Dermis microvascular lymphatic vessel endothelial cell (primary cell): ENCODE results near the gene NUMB. TPM values are rescaled to one million over a fixed set of nuclear protein-coding genes. Genes with fewer than 3 reads are reported as not detected.
A peak's percentile ranks its signal among the peaks of the same experiment; 100 is the strongest.

Experiments used
- DNase-seq, 2 donors: peaks; one replicate each; pipeline versions ENCODE4 v3.0.0 to v3.0.0-alpha.2; 2010; ENCODE audit warnings: low read depth in 2 of 2
- total RNA-seq: library from RNA; depleted of rRNA; stranded (reverse); fragments of >200 nt; gene quantifications from 2 replicates; pipeline ENCODE4 v1.2.1, GENCODE V29; 2014

NUMB gene
- total RNA-seq: 53.1 and 72.8 TPM in 2 replicates

DNA sequence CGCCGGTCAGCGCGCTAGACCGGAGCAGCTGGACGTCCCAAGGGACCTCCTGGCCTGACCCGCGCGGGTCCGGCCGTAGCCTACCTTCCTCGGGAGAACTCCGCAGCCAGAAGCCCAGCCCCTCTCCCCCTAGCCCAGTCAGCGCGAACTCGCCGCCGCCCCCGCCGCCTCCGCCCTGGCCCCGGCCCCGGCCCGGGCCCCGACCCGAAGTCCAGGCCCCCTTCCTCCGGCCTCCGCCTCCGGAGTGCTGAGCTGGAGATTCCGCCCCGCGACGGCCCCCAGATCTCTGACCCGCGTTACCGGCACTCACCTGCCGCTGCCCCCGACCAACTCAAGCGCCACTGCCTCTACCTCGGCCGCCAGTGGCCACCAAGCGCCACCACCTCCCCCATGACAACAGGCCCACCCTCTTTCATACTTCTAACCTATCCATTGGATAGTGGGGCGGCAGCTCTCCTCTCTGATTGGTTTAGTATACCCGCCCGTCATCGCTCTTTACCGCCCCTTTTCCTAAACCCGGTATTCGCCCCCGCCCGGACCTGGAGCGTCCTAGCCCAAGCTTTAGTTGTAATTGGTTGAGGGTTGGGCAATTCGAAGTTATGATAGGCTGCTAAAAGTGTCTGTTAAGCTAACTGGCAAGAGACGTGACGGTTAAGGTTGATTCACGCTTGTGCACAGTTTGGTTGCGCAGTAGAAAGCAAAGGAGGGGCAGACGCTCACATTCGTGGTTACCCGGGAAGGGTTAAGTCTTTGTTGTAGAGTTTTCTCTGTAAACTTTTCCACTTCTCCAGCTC lies at the start of gene NUMB:
Gene NUMB, minus strand, starts transcription at position 364 of the 794 bp plus-strand sequence. CDS start 102,795 bp downstream, outside the sequence.
- peak; percentile 100 for DNase-seq

DNA sequence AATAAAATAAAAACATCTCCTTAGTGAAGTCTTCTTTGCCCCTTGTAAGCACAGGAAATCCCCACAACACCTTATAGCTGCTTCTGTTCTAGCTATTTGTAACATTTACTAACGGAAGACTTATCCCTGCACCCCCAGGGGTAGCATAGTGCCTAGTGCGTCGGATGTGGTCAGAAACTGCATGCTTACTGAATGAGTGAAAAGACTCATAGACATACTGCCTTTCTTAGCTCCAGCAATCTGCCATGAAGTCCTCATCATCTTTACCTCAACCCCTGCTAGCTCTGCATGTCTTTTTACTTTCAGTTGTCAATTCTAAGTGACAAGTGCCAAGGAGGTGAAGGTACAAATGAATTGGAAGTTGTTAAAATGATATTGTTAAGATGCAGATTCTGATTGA lies 45.3 kb upstream of the NUMB start:
- DNase-seq: no peak

DNA sequence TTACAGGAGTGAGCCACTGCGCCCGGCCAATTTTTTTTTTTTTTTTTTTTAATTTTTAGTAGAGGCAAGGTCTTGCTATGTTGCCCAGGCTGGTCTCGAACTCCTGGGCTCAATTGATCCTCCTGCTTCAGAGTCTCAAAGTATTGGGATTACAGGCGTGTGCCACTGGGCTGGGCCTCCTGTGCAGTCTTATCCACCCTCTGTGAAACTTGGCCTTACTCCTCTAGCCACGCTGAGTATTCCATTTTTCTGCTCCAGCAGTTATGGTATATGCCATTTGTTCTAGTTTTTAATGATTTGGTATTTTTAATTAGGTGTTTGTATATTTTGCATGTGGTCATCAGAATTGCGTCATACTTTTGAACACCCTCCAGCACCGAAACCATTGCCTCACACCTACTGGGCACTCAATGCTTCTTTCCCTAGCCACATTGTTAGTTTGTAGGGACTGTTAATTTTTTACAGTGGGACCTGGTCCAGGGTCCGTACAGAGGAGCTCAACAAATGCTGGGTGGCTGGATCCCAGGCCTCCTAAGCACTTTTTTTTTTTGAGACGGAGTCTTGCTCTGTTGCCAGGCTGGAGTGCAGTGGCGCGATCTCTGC lies 43.8 kb upstream of the NUMB start:
- DNase-seq: no peak

DNA sequence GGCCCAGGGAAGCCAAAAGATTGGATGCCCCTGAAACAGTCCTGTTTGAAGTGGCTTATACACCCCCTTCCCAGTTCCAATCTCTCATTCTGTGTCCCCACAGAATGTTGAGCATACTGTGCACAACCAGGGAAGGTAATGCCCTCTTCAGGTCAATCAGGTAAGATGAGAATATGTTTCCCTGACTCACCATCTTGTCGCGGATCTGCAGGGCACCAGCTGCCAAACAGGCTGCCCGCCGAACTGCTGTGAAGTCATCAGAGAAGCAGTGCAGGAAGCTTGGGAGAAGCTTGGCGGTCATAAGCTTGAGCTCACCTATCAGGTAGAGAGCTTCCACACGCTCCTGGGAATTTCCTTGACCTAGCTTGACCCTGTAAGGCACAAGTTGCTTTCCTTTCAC lies 42.0 kb upstream of the NUMB start:
- DNase-seq: no peak

DNA sequence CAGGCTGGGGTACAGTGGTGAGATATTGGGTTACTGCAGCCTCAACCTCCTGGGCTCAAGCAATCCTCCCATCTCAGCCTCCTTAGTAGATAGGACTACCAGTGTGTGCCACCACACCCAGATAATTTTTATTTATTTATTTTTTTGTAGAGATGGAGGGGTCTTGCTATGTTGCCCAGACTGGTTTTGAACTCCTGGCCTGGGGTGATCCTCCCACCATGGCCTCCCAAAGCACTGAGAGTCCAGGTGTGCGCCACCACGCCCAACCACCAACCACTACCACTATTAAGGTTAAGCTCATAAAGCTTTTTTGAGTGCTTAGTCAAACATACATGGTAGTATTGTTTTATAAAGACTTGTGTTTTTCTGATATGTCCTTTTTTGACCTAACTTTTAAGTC lies 36.2 kb upstream of the NUMB start:
- DNase-seq: no peak

DNA sequence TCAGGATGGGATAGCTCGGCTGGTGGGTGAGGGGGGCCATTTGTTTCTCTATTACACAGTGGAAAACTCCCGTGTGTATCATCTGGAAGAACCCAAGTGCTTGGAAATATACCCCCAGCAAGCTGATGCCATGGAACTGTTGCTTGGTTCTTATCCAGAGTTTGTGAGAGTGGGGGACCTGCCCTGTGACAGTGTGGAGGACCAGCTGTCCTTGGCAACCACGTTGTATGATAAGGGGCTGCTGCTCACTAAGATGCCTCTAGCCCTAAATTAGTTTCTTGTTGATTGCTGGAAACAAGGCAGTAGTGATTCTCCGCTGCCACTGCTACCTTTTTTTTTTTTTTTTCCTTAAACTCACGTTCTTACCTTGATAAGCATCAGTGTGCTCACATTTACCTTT lies 34.3 kb upstream of the NUMB start:
- no peak for DNase-seq

DNA sequence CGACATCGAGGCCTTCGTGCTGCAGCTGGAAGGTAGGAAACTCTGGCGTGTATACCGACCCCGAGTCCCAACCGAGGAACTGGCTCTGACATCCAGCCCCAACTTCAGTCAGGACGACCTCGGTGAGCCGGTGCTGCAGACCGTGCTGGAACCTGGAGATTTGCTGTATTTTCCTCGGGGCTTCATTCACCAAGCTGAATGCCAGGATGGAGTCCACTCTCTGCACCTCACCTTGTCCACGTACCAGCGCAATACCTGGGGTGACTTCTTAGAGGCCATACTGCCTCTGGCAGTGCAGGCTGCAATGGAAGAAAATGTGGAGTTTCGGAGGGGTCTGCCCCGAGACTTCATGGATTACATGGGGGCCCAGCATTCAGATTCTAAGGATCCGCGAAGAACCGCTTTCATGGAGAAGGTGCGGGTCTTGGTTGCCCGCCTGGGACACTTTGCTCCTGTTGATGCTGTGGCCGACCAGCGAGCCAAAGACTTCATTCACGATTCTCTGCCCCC lies 33.8 kb upstream of the NUMB start:
- no peak for DNase-seq

DNA sequence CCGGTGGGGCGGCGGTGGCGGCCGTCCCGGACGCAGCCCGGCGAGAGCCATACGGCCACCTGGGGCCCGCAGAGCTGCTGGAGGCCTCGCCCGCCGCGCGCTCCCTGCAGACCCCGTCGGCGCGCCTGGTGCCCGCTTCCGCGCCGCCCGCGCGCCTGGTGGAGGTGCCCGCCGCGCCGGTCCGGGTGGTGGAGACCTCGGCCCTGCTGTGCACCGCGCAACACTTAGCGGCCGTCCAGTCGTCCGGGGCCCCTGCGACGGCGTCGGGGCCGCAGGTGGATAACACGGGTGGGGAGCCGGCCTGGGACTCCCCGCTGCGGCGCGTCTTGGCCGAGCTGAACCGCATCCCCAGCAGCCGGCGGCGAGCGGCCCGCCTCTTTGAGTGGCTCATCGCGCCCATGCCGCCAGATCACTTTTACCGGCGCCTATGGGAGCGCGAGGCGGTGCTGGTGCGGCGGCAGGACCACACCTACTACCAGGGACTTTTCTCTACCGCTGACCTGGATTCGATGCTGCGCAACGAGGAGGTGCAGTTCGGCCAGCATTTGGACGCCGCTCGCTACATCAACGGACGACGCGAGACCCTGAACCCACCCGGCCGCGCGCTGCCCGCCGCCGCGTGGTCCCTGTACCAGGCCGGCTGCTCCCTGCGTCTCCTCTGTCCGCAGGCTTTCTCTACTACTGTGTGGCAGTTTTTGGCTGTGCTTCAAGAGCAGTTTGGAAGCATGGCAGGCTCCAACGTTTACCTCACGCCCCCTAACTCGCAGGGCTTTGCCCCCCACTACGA lies 33.1 kb upstream of the NUMB start:
- DNase-seq: peak; percentile 22 to 81

DNA sequence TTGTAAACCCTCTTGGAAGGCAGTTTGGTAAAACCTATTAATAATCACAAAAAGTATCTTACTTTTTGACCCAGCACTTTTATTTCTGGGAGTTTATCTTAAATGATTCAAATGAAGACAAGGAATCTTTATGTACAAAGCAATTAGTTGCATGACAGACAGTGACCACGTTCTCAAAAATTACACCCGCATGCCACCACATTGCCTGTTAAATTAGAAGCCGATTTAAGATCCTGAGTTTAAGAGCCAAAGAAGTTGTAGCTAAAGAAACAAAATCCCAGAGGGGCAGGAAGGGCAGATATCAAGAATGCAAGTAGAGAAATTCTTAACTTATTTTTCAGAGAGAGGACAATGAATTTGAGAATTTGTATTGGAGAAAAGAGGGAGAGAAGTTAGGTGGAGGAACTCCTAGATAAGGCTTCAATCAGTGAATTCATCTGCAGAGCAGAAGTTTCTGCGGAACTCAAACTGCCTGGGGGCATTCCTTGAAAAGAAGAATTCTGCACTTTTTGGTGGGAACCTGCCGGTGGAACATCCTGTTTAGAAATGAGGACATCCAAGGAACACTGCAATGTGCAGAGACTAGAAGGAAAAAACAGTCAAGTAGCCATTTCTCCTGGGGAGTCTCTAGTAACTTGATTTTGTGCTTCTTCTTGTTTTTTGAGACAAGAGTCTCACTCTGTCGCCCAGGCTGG lies 31.3 kb upstream of the NUMB start:
- DNase-seq: no peak

DNA sequence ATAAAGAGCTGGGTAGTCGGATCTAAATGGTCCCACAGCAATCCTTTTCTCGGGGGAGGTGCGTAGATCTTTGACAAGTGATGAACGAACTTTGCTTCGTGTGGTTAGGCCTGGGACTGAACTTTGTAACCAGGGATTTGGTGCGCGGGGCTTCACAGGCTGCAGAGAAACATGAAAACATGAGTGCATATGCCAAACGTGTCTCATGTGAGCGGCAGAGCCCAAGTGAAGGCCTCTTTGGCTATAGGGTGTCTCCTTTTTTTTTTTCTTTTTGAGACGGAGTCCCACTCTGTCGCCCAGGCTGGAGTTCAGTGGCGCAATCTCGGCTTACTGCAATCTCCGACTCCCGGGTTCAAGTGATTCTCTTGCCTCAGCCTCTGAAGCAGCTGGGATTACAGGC lies 20.3 kb upstream of the NUMB start:
- DNase-seq: no peak

DNA sequence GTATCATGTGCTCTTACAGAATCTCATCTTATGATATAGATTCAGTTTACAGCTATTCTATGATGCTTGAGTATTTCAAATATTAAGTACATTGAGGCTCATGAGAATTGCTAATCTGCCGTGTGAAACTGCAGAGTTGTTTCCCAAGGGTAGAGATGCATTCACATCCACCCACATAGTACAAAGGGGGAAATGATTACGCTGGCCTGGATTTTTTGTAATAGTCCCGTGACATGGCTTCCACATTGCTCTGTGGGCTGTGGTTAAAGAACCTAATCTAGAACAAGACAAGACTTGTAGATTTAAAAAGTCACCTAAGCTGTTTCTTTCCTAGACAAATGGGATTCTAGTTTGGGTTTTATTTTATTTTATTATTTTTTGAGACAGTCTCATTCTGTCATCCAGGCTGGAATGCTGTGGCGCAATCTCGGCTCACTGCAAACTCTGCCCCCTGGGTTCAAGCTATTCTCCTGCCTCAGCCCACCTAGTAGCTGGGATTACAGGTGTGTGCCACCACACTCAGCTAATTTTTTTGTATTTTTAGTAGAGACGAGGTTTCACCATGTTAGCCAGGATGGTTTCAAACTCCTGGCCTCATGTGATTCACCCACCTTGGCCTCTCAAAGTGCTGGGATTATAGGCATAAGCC lies 19.4 kb upstream of the NUMB start:
- no peak for DNase-seq

DNA sequence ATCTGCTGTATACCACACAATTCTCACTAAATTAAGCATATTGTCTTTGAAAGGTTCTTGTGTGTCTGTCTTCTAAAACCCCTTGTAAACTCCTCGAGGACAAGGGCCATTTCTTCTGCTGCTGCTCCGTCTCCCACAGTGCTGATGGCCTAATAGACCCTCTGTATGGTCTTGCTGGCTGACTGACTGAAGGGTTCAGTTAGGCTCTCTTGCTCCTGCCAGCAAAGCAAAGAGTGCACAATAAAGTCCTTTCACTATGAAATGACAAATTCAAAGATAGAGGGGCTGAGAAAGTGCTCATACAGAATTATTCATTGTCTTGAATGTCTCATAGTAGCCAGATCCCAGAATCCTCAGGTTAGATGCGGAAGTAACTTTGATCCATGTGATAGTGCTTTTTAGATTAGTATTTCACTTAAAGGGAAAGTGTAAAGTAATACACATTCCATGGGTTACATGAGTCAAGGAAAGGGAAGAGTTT lies 18.1 kb upstream of the NUMB start:
- DNase-seq: no peak

DNA sequence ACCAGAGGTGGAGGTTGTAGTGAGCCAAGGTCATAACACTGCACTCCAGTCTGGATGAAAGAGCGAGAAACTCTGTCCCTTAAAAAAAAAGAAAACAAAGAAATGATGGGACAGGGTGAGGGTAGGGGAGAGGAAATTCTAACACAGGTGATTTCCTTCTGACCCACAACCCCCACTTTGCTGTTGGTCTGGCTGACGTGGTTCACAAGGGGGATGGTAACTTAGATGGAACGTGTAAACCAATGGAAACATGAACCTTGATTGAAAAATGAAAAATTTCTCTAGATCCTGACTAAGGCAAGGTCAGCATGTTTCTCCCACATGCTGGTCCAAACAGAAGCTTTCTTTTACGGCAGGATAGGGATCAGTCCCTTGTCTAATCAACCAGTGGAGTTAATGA lies 16.6 kb upstream of the NUMB start:
- DNase-seq: no peak

DNA sequence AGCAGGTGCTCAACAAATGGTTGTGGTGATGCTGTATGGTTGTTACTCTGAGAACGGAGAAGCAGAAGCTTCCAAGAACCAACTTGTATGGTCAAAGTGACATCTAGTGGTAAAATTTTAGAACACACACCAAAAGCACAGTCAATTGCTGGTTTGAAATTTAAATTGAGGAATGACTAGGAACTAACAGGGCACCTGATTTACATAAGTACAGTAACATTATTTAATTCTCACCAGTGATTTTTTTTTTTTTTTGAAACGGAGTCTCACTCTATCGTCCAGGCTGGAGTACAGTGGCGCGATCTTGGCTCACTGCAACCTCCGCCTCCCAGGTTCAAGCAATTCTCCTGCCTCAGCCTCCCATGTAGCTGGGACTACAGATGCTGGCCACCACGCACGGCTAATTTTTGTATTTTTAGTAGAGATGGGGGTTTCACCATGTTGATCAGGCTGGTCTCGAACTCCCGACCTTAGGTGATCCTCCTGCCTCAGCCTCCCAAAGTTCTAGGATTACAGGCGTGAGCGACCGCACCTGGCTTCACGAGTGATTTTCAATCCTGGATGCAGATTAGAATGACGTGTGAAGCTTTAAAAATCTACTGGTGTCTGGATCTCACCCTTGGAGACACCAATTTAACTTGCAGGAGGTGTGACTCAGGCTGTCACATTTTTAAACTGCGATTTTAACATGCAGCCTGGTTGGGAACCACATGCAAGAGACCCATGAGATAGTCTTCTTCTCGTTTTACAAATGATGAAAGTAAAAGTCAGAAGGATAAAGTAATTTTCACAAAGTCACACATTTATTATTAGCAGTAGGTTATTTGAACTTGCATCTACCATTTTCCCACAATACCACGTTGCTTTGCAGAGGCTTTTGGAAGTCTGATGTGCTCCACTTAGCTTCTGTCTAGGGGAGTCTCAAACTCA lies 14.1 kb upstream of the NUMB start:
- DNase-seq: peak; percentile 77 to 79

DNA sequence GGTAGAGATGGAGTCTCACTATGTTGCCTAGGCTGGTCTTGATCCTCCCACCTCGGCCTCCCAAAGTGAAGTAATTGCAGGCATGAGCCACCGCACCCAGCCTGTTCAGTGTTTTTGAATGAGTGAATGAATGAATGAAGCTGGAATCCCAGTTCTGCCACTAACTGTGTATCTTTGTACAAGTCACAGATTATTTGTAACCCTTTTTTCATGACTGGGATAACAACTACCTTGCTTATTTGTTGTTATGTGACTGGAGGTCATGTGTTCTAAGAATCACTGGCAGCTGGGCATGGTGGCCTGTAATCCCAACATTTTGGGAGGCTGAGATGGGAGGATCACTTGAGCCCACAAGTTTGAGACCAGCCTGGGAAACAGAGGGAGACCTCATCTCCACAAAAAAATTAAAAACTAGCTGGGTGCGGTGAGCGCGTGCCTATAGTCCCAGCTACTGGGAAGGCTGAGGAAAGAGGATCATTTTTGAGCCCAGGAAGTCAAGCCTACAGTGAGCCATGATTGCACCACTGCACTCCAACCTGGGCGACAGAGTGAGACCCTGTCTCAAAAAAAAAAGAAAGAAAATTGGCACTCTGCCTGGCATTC lies 13.3 kb upstream of the NUMB start:
- no peak for DNase-seq

DNA sequence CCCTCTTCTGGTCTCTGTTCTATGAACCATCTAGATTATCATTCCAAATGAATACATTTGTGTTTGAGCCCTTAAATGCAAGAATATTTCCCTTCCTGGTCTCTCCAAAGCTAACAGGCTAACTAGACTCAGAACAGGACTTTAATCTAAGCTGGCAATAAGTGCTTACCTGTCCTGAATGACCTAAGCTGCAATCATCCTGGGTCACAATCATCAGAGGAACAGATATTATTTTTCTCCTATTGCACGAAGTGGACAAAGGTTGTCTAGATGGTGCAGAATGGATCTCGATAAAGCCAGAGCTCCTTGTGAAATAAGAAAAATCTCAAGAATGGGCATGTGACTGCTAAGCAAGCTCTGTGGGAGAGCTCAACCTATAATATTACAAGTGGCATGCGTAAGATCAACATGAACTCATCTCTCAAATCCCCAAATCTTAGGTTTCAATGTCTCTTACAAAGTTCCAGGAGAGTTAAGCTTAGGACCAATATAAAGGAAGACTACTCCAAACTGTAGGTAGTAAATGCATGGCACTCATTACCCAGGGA lies 10.6 kb upstream of the NUMB start:
- no peak for DNase-seq

DNA sequence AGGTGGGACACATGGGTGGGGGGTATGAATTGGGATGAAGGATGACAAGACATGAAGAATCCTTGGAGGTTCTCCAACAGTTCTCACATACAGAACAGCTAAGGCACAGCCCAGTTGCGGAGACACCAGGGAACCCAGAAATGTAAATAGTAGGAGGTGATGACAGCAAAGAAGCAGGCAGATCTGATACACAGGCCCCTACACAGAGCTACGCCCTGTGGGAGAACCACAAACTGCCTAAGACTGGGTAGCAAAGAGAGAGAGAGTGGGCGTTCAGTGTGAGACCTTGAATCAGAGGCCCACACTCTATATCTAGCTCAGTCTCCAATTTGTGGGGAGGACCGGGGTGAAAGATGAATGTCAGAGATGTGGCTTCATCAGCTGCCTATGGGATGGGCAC lies 9.5 kb upstream of the NUMB start:
- DNase-seq: no peak

DNA sequence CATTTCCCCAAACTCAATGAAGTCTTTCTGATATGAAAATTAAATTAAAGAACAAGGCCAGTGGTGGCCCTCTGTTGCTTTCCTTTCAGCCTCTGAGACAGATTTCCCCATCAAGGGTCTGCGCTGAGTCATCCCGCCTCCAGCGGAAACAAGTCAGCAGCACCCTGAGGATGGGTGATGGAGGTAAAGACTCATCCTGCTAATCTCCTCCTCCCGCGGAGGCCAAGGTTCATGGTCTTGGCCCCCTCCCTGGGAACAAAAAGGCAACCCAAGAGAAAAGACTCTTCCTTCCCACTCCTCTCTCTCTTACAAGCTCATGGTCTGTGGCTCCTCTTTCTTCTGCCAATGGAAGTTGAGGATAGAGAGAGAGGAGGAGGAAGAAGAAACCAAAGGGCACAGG lies 9.0 kb upstream of the NUMB start:
- DNase-seq: no peak

DNA sequence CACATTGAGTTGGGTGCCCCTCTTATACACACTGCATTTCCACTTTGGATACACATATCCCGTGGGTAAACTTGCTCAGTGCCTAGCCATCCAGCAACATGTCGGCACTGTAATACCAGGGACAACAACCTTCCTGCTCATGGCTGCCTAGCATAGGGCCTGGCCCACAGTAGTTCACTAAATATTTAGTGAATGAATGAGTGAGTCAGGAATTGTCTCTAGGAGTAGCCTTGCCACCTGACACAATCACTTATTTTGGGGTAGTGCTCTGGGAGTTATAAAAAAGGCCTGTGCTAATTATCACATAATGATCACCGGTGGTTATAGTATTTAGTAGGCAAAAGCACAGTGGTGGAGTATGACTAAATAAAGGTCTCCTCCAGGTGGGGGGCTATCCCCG lies 8.5 kb upstream of the NUMB start:
- no peak for DNase-seq
